K562 (cell line): ENCODE data around the gene ALDH3B2. TPM values are rescaled to one million over a fixed set of nuclear protein-coding genes. Genes with fewer than 3 reads are reported as not detected.

Experiments used
- ATAC-seq: fragments of 200-7000 bp; cut with Tn5 transposase; 3 replicates; pipeline ENCODE4 v1.9.1; 2020; ENCODE audit warnings: moderate library complexity
- BruUV-seq: library from RNA; stranded (reverse); fragments of 400-500 nt; replicated peaks from 2 replicates; lab custom pipeline; 2021; lab: Mats Ljungman, UMichigan
- CTCF ChIA-PET: fragments of 300-600 bp; formaldehyde crosslinking; extraction: SDS; loops from one replicate; lab custom pipeline; 2021; ENCODE audit warnings: low intra/inter-chr PET ratio; lab: Yijun Ruan, JAX
- POLR2A ChIA-PET: fragments of 300-600, 350-650 bp; sonication (Branson Sonifier 250); formaldehyde crosslinking; extraction: SDS; loops from one replicate; lab custom pipeline; 2021; ENCODE audit warnings: antibody characterized with exemption, inconsistent platforms; lab: Yijun Ruan, JAX
- DNase-seq, 4 experiments: peaks; one replicate each; pipeline versions ENCODE4 v3.0.0 to v3.0.0-alpha.2; 2011 to 2018; ENCODE audit warnings: low spot score in 3 of 4, mixed read lengths in 3 of 4; ENCODE audit errors: extremely low read depth in 1 of 4
- FAIRE-seq: peaks from 2 replicates; lab custom pipeline; 2011; peaks lifted over from hg19 to GRCh38; lab: Jason Lieb, UNC
- H2AFZ ChIP-seq: 2 replicates; pipeline ENCODE4 v1.6.0; 2011; ENCODE audit warnings: low read depth, low read length, control low read depth, inconsistent platforms
- H3K27ac ChIP-seq: fragments of 200-600 bp; 3 replicates; pipeline ENCODE4 v1.8.0; 2011; ENCODE audit warnings: low read depth, mild to moderate bottlenecking, control low read depth, inconsistent platforms, low read length, moderate library complexity, mixed read lengths; ENCODE audit errors: extremely low read depth
- H3K27me3 ChIP-seq, 2 experiments: fragments of 300-600 bp in 1 of 2; 2 replicates in 1 of 2; 3 replicates in 1 of 2; pipeline versions ENCODE4 v1.6.0 to v1.8.0; 2011; ENCODE audit warnings: inconsistent platforms in 2 of 2, low read length in 2 of 2, mild to moderate bottlenecking in 1 of 2, mixed read lengths in 1 of 2, moderate library complexity in 1 of 2; ENCODE audit not compliant: control insufficient read depth in 2 of 2, insufficient read depth in 2 of 2
- H3K36me3 ChIP-seq: fragments of 300-600 bp; 3 replicates; pipeline ENCODE4 v1.8.0; 2011; ENCODE audit warnings: mild to moderate bottlenecking, low read length, inconsistent platforms; ENCODE audit not compliant: control insufficient read depth, insufficient read depth
- H3K4me1 ChIP-seq, 2 experiments: fragments of 200-600 bp in 1 of 2; replicated peaks in 1 of 2; 2 replicates in 1 of 2; 3 replicates in 1 of 2; pipeline versions ENCODE4 v1.5.1 to v1.8.0; 2011; ENCODE audit warnings: inconsistent platforms in 2 of 2, low read length in 2 of 2, mild to moderate bottlenecking in 1 of 2, mixed read lengths in 1 of 2, moderate library complexity in 1 of 2; ENCODE audit not compliant: control insufficient read depth in 2 of 2, insufficient read depth in 2 of 2
- H3K4me2 ChIP-seq: 2 replicates; pipeline ENCODE4 v1.6.1; 2011; ENCODE audit warnings: low read length, control low read depth, inconsistent platforms, mixed read lengths; ENCODE audit not compliant: insufficient read depth
- H3K4me3 ChIP-seq: fragments of 200-600 bp; sonication (generic), shearing (Covaris generic); 2 replicates; pipeline ENCODE4 v1.5.1; 2016; ENCODE audit warnings: control low read depth, inconsistent platforms
- H3K79me2 ChIP-seq: fragments of 200-600 bp; 3 replicates; pipeline ENCODE4 v1.8.0; 2011; ENCODE audit warnings: low read length, inconsistent platforms; ENCODE audit not compliant: control insufficient read depth, insufficient read depth
- H3K9ac ChIP-seq, 2 experiments: 2 replicates each; pipeline versions ENCODE4 v1.6.0 to v1.6.1; 2011; ENCODE audit warnings: low read depth in 2 of 2, low read length in 2 of 2, control low read depth in 1 of 2, inconsistent platforms in 1 of 2, mild to moderate bottlenecking in 1 of 2, mixed read lengths in 1 of 2; ENCODE audit not compliant: insufficient read depth in 1 of 2
- H3K9me1 ChIP-seq: one replicate; pipeline ENCODE4 v1.6.0; 2011; ENCODE audit warnings: inconsistent platforms, mild to moderate bottlenecking, low read length, moderate library complexity; ENCODE audit not compliant: control insufficient read depth, insufficient read depth
- H3K9me3 ChIP-seq: replicated peaks from 2 replicates; pipeline ENCODE4 v1.5.1; 2011; ENCODE audit warnings: low read depth, low read length, inconsistent platforms; ENCODE audit not compliant: control insufficient read depth, insufficient read depth
- H4K20me1 ChIP-seq: replicated peaks from 2 replicates; pipeline ENCODE4 v1.6.1; 2011; ENCODE audit warnings: low read length, inconsistent platforms, mixed read lengths; ENCODE audit not compliant: control insufficient read depth, insufficient read depth
- CREBBP ChIP-seq: IDR thresholded peaks from one replicate; pipeline ENCODE4 v1.6.1; 2012; ENCODE audit warnings: low read depth, mild to moderate bottlenecking, control low read depth, inconsistent platforms, low read length
- DACH1 ChIP-seq: fragments of 450-650 bp; IDR thresholded peaks from 2 replicates; pipeline ENCODE4 v1.6.1; 2018; ENCODE audit not compliant: partially characterized antibody
- KLF1 ChIP-seq: fragments of 450-650 bp; IDR thresholded peaks from 2 replicates; pipeline ENCODE4 v1.6.1; 2016; ENCODE audit warnings: missing genetic modification characterization, missing compliant biosample characterization
- RAD21 ChIP-seq, 2 experiments: fragments of 250-450 bp in 1 of 2; fragments of 450-650 bp in 1 of 2; sonication (Bioruptor Pico) in 1 of 2; formaldehyde crosslinking in 1 of 2; IDR thresholded peaks in 1 of 2; conservative IDR thresholded peaks in 1 of 2; 2 replicates each; pipeline versions ENCODE4 v1.4.0 to v1.8.0; 2020 to 2022; ENCODE audit warnings: mild to moderate bottlenecking in 2 of 2, moderate library complexity in 1 of 2
- TCFL5 ChIP-seq: fragments of 250-450 bp; sonication (Bioruptor Pico); conservative IDR thresholded peaks from 2 replicates; pipeline ENCODE4 v1.6.1; 2021; ENCODE audit warnings: mild to moderate bottlenecking, moderate library complexity, matching md5 sums
- TEAD4 ChIP-seq, 2 experiments: sonication (generic) in 1 of 2; formaldehyde crosslinking in 1 of 2; IDR thresholded peaks; 2 replicates each; pipeline versions ENCODE4 v1.6.1 to v1.8.0; 2012 to 2022; ENCODE audit warnings: borderline replicate concordance in 1 of 2, inconsistent platforms in 1 of 2, low read length in 1 of 2, mild to moderate bottlenecking in 1 of 2, missing genetic modification reagents in 1 of 2
- ZFP1 ChIP-seq: fragments of 450-650 bp; formaldehyde crosslinking; IDR thresholded peaks from 2 replicates; pipeline ENCODE4 v1.4.0; 2020; ENCODE audit warnings: mild to moderate bottlenecking, mixed read lengths
- ZFX ChIP-seq: sonication (generic); formaldehyde crosslinking; IDR thresholded peaks from 2 replicates; pipeline ENCODE4 v1.8.0; 2022; ENCODE audit warnings: mild to moderate bottlenecking, missing genetic modification reagents, moderate library complexity
- ZNF23 ChIP-seq: fragments of 250-450 bp; sonication (Bioruptor Pico); IDR thresholded peaks from 2 replicates; pipeline ENCODE4 v1.4.0; 2020; ENCODE audit warnings: mild to moderate bottlenecking
- WGBS: fragments of 100-300 bp; shearing (Covaris generic); methylation state at CpG from one replicate; pipeline ENCODE4 v1.1.6; 2016; ENCODE audit warnings: low coverage, mixed read lengths; ENCODE audit not compliant: insufficient coverage; ENCODE audit errors: missing lambda C conversion rate; 5-methylcytosine and 5-hydroxymethylcytosine counted together
- in situ Hi-C: fragments of 300-500 bp; cut with MboI; formaldehyde crosslinking; loops from 4 replicates; pipeline ENCODE4 v1.15.0; 2018; ENCODE audit warnings: inconsistent platforms, mixed read lengths
- intact Hi-C: fragments of 100-400 bp; cut with micrococcal nuclease; formaldehyde crosslinking; loops from 2 replicates; pipeline ENCODE4 v1.14.2; 2022
- polyA plus RNA-seq, 8 experiments: library from polyadenylated mRNA; depleted of rRNA in 4 of 8; stranded (reverse) in 5 of 8; unstranded in 3 of 8; fragments of >200 nt; fragmentation: Nextera tagmentation in 2 of 8; fragmentation: Illumina TruSeq in 1 of 8; extraction: Ambion mirVana in 2 of 8; extraction: Trizol in 1 of 8; gene quantifications; 2 replicates each; pipeline versions ENCODE4 v1.2.1 to v1.2.3, GENCODE V29; 2011 to 2014; ENCODE audit warnings: inconsistent platforms in 1 of 8, missing spikeins in 1 of 8
- total RNA-seq, 7 experiments: library from RNA; depleted of rRNA in 6 of 7; stranded (reverse); fragments of >200 nt in 6 of 7; fragmentation: Illumina TruSeq in 2 of 7; extraction: Trizol in 2 of 7; gene quantifications; 2 replicates each; pipeline versions ENCODE4 v1.2.1 to v1.2.3, GENCODE V29; 2011 to 2021; ENCODE audit warnings: low replicate concordance in 1 of 7
- TF ChIP-seq, protein P1 (sequence below): fragments of 450-650 bp; IDR thresholded peaks from 2 replicates; pipeline ENCODE4 v1.7.1; 2018; ENCODE audit warnings: mild to moderate bottlenecking, low read depth; ENCODE audit not compliant: partially characterized antibody
- TF ChIP-seq, protein P2 (sequence below): fragments of 450-650 bp; formaldehyde crosslinking; IDR thresholded peaks from 2 replicates; pipeline ENCODE4 v1.4.0; 2022; ENCODE audit warnings: mild to moderate bottlenecking, moderate library complexity
- TF ChIP-seq, protein P3 (sequence below): fragments of 250-450 bp; sonication (Bioruptor Pico); IDR thresholded peaks from 2 replicates; pipeline ENCODE4 v1.8.0; 2021; ENCODE audit warnings: mild to moderate bottlenecking, moderate library complexity

Gene ALDH3B2
- total and polyA plus RNA-seq, 9 of the 15 experiments (the other 6 are each of a cell fraction or from before 2014, with no cell fraction given), result not detected

DNA sequence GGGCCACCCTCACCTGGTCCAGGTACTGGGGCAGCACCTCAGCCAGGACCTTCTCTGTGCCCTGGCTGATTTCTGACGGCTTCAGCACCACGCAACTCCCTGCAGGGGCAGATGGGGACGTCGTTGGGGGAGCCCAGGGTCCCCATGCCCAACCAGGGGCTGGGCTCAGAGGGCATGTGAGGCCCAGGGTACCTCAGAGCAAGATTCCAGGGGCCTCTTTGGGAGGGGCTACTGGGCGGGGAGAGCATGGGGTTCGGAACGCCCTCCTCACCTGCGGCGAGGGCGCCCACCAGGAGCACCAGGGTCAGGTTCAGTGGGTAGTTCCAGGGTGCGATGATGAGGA is 8.1 kb downstream of the ALDH3B2 start (continued):
- TF ChIP-seq, protein P1, sequence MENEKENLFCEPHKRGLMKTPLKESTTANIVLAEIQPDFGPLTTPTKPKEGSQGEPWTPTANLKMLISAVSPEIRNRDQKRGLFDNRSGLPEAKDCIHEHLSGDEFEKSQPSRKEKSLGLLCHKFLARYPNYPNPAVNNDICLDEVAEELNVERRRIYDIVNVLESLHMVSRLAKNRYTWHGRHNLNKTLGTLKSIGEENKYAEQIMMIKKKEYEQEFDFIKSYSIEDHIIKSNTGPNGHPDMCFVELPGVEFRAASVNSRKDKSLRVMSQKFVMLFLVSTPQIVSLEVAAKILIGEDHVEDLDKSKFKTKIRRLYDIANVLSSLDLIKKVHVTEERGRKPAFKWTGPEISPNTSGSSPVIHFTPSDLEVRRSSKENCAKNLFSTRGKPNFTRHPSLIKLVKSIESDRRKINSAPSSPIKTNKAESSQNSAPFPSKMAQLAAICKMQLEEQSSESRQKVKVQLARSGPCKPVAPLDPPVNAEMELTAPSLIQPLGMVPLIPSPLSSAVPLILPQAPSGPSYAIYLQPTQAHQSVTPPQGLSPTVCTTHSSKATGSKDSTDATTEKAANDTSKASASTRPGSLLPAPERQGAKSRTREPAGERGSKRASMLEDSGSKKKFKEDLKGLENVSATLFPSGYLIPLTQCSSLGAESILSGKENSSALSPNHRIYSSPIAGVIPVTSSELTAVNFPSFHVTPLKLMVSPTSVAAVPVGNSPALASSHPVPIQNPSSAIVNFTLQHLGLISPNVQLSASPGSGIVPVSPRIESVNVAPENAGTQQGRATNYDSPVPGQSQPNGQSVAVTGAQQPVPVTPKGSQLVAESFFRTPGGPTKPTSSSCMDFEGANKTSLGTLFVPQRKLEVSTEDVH, result no peak
- no peak for TF ChIP-seq DACH1
- TF ChIP-seq, protein P2, sequence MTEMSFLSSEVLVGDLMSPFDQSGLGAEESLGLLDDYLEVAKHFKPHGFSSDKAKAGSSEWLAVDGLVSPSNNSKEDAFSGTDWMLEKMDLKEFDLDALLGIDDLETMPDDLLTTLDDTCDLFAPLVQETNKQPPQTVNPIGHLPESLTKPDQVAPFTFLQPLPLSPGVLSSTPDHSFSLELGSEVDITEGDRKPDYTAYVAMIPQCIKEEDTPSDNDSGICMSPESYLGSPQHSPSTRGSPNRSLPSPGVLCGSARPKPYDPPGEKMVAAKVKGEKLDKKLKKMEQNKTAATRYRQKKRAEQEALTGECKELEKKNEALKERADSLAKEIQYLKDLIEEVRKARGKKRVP (CRISPR knock-in tag), result no peak

DNA sequence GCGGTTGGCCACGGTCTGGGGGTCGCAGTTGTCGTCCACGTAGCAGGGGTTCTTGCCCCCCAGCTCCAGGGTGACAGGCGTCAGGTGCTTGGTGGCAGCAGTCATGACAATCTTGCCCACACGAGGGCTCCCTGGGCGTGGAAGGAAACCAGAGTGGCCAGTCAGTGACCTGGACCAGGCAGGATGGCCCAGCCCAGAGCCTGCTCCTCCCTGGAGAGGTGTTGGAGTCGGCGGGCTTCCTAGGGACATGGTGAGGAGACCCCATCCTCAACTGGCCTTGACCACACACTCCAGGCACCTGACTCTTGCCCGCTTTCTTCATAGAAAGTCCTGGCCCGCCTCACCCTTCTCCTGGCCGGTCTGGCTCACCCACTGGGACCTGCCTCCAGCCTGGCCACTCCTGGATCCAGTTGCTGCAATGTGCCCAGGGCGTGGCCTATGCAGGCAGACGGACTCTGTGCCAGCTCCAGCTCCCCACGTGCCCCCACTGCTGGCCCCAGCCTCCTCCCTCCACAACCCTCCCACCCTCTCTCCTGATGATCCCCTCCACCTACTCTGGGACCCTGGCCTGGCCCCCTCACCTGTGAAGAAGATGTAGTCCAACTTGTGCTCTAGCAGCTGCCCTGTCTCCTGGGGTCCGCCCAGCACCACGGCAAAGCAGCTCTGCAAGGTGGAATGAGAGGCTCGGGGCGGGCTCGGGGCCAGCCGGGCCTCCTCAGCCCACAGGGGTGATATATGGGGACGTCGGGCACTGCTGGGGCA is 8.7 kb downstream of the ALDH3B2 start:
- Histone ChIP-seq H3K4me3 (no peak overlapping the region), H3K9me1 (no peaks in the 10 kb centered on the region), H3K27me3 (peaks cover 16 to 43% of the 10 kb centered on the region in 2 experiments; a peak in 3 of 5 replicates), H3K79me2 (no peaks in the 10 kb centered on the region), H3K27ac (no peak overlapping the region), H3K9me3 (0 out of 2 replicates have a peak, but pooled peaks cover 1% of the 10 kb centered on the region), H4K20me1 (0 out of 2 replicates have a peak, but pooled peaks cover 9% of the 10 kb centered on the region), H2AFZ (no peak overlapping the region), H3K9ac (peak overlapping the region in 1 of 2 experiments; percentile 26; a peak in 1 of 4 replicates), H3K4me1 (peaks cover 0 to 29% of the 10 kb centered on the region in 2 experiments; a peak in 2 of 5 replicates), H3K36me3 (no peaks in the 10 kb centered on the region), H3K4me2 (no peak overlapping the region)
- intact Hi-C loops (no loop called here), in situ Hi-C loops (loop anchor here (10.0 kb wide), 1 partner anchor 129 kb away; no protein-coding TSS in a partner anchor)
- peak; percentile 74 for ATAC-seq
- BruUV-seq, result no TSS peak
- WGBS, result 4% methylated on average over 20 of the region's 24 CpGs
- DNase-seq, result peak; percentile 30 to 53 (median 42)
- POLR2A ChIA-PET, result interaction anchor here (1.1 kb wide), 1 partner anchor 11 kb away, joined by 3 read pairs; no protein-coding TSS in a partner anchor
- CTCF ChIA-PET, result no interaction called here
- FAIRE-seq, result no peak
- TF ChIP-seq TCFL5 (CRISPR knock-in tag) (no peak), RAD21 (CRISPR knock-in tag; conservative IDR thresholded peaks at IDR 0.05 in 1 of 2, IDR thresholded peaks at IDR 0.05 in 1 of 2) (peak; percentile 28 to 49), CREBBP (no peak), KLF1 (tag) (no peak), ZNF23 (CRISPR knock-in tag) (no peak), ZFP1 (no peak), ZFX (CRISPR knock-in tag) (no peak), TEAD4 (IDR thresholded peaks at IDR 0.05; ENCODE audit: low read length) (no peak), TEAD4 (CRISPR knock-in tag; IDR thresholded peaks at IDR 0.05; ENCODE audit: borderline replicate concordance) (no peak)
- TF ChIP-seq, protein P3, sequence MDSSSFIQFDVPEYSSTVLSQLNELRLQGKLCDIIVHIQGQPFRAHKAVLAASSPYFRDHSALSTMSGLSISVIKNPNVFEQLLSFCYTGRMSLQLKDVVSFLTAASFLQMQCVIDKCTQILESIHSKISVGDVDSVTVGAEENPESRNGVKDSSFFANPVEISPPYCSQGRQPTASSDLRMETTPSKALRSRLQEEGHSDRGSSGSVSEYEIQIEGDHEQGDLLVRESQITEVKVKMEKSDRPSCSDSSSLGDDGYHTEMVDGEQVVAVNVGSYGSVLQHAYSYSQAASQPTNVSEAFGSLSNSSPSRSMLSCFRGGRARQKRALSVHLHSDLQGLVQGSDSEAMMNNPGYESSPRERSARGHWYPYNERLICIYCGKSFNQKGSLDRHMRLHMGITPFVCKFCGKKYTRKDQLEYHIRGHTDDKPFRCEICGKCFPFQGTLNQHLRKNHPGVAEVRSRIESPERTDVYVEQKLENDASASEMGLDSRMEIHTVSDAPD (CRISPR knock-in tag), result no peak
